ENCODE data around the gene TRIAP1.

TRIAP1 gene

DNA sequence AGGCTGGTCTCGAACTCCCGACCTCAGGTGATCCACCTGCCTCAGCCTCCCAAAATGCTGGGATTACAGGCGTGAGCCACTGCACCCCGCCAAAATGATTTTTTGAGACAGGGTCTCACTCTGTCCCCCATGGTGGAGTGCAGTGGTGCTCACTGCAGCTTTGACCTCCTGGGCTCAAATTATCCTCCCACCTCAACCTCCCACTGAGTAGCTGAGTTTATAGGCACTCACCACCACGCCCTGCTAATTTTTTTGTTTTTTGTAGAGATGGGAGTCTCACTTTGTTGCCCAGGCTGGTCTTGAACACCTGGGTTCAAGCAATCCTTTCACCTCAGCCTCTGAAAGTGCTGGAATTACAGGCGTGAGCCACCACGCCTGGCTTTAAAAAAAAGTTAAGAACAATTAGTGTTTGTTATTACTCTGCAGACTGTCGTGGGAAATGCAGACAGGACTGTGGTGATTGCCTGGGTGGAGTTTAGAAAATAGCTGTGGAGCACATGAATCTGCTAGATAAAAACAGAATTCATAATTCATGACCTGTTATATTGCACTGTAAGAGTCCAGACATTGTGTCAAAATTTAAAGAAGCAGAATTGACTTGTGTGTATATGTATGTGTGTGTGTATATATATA is 17.5 kb downstream of the TRIAP1 start:
- no peak for DNase-seq

DNA sequence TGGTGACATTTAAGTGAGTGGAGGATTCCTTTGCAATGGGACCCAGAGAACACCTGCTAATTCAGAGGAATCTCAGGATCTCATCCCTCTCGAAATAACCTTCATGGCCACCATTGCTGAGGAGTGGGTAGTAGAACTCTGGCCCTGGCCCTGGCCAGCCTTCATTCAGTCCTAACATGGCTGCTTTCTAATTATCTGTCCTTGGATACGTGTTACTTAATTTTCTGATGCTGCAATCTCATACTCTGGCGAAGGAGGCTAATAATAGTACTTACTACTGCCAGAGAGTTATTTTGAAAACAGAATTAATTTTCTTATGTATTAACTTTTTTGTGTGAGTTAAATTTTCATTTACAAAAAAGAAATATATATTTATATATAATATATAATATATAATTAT is 20.4 kb downstream of the TRIAP1 start:
- DNase-seq, result no peak

- no peak for DNase-seq
Observed at GRCh38 chr12:120422892-120423456, 23.2 kb downstream of the TRIAP1 start.

GRCh38 chr12:120421701-120422100 is 24.5 kb downstream of the TRIAP1 start:
- DNase-seq, result no peak

DNA sequence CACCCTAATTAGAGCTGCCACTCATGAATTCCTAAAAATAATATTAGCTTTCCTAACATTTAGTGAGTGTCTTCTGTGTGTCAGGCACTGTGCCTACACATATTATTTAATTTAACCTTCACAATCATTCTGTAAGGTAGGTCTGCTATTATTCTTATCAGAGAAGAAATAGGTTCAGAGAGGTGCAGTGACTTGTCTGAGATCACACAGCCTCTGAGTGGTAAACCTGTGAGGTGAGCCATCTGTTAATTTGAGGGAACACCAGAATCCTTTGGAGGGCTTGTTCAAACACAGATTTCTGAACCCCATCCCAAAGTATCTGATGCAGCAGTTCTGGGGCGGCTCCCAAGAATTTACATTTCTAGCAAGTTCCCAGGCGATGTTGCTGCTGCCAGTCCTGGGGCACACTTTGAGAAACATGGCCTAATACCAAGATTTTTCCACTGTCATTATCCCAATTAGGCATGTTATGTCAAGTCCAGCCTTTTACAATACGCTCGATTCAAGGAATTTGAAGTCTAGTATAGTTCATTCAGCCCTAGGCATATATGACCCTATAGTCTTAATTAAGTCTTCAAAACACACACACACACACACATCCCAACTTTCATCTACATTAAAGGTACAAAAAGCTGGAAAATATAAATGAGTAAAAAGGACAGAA is 28.1 kb downstream of the TRIAP1 start:
- DNase-seq, result no peak

DNA sequence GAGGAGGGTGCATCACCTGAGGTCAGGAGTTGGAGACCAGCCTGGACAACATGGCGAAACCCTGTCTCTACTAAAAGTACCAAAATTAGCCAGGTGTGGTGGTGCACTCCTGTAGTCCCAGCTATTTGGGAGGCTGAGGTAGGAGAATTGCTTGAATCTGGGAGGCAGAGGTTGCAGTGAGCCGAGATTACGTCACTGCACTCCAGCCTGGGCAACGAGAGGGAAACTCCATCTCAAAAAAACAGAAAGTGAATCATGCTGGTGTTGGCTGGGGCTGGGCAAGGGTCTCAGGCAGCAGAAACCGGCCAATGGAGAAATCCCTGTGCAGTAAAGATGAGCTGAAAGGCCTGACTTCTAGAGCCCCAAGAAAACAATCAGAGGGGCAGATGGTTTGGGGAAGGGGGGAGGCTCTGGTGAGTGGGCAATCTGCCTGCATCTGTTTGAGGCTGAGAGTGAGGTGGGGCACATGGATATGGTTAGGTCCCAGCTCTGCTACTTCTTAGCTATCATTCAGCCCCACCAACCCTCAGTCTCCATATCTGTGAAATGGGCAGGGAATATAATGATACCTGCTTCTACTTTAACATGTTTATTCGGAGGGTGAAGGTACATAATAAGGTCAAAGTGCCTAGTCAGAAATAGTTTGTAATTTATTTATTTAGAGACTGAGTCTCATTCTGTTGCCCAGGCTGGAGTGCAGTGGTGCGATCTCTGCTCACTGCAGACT is 29.5 kb downstream of the TRIAP1 start:
- DNase-seq, result no peak

GRCh38 chr12:120413901-120414695 is 32.1 kb downstream of the TRIAP1 start:
- DNase-seq, result no peak

- DNase-seq, result no peak
Observed at GRCh38 chr12:120412421-120412820, 33.8 kb downstream of the TRIAP1 start.

GRCh38 chr12:120408771-120409170 is 37.4 kb downstream of the TRIAP1 start:
- no peak for DNase-seq

- DNase-seq, result no peak
Observed at GRCh38 chr12:120406553-120406952, 39.6 kb downstream of the TRIAP1 start.

DNA sequence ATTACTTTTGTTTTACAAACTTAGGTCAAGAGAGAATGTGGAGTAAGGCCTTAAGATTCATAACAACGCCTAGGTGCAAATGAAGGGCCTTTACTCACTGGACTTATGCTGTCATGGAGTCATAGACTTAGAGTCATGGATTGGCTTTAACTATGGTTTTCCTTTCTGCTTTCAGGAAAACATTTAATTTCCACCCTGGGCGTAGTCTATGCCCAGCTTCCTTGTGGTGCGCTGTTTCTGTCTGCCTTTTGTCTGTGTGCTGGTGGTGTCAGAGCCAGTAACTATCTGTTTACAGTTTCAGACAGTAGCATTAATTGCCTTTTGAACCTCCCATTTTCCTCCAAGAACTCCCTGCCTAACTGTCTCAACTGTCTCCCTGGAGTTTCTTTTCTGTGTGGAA is 40.1 kb downstream of the TRIAP1 start:
- no peak for DNase-seq

DNA sequence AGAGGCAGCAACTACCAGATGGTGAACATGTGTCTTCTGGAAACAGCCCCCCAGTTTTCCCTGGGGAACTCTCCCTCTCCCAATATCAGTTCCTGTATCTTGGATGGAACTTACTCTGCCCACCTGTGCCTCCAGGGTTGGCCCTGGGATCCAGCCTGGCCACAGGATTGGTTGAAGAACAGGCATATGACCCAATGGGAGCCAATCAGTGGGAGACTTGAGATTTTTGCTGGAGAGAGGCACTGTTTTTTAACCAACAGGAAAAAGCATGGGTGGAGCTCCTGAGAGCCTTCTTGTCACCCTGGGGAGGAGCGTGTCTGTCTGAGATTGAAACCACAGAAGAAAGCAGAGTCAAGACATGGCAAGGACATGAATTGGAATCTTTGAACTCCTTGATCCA is 41.9 kb downstream of the TRIAP1 start:
- no peak for DNase-seq

- no peak for DNase-seq
Observed at GRCh38 chr12:120403869-120404268, 42.3 kb downstream of the TRIAP1 start.

GRCh38 chr12:120402217-120402616 is 44.0 kb downstream of the TRIAP1 start:
- no peak for DNase-seq

- peak; percentile 19 for DNase-seq
Observed at GRCh38 chr12:120399531-120399930, 46.7 kb downstream of the TRIAP1 start.

GRCh38 chr12:120397824-120398540 is 48.2 kb downstream of the TRIAP1 start:
- DNase-seq, result no peak

DNA sequence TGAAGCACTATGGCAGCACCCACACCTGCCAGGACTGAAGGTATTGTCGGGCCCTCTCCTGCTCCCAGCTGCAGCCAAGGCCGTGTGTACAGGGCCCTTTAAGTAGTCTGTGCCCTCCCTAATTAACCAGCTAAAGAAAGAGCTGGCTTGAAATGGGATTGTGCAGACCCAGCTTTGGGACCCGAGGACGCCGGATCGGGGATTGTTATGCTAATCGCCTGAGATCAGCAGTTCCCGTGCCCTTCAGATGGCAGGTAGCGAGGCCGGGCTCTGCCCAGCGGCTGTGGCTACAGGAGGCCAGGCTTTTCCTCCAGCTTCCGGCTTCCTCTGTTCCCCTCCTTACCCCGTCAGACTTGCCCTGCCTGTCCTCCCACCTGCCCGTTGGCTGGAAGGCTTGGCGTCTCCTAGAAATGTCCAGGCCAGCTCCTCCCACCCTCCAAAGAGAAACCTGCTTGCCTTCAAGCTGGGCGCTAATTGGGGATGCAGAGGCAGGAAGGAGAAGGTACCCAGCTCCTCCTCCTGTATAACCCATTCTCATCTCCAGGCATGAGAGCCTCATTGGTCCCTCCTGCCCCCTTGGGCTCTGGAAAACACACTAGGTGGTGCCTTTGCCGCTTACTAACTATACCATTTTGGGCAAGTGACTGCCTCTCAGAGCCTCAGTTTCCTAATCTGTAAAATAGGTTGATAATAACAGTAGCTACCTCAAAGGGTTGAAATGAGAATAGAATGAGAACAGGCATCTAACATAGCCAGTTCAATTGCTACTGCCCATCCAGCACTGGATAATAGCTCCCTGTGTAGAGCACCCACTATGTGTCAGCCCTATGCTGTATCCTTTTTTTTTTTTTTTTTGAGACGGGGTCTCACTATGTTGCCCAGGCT is 51.5 kb downstream of the TRIAP1 start:
- DNase-seq, result no peak

All from fibroblast of skin of scalp (primary cell).